Measurements from ENCODE around the gene FBXW4. TPM values are rescaled to one million over a fixed set of nuclear protein-coding genes. Genes with fewer than 3 reads are reported as not detected.

Gene FBXW4
- total and polyA plus RNA-seq, 9 of the 15 experiments (the other 6 are each of a cell fraction or from before 2014, with no cell fraction given): 1.0 to 10.6 (median 5.4) TPM

- TF ChIP-seq BRF1 (IDR thresholded peaks at IDR 0.05; ENCODE audit: borderline replicate concordance, extremely low read depth, insufficient read length) (no peak), IRF2 (CRISPR knock-in tag; IDR thresholded peaks at IDR 0.05) (no peak), DPF2 (IDR thresholded peaks at IDR 0.05) (peak; percentile 94), ZMIZ1 (IDR thresholded peaks at IDR 0.05; ENCODE audit: low read depth in 2 of 2, low read length in 2 of 2) (peak in 1 of 2 experiments; percentile 68; a peak in 2 of 4 replicates), CBX8 (IDR thresholded peaks at IDR 0.05; ENCODE audit: borderline replicate concordance, extremely low read depth, low read depth, low read length, poor library complexity, severe bottlenecking) (no peak), HNRNPL (IDR thresholded peaks at IDR 0.05; ENCODE audit: low read depth, low read length) (no peak), ZNF589 (CRISPR knock-in tag; IDR thresholded peaks at IDR 0.05; ENCODE audit: low read depth) (peak; percentile 73; the same call in 1 of the 2 replicates), SRSF1 (IDR thresholded peaks at IDR 0.05; ENCODE audit: low read depth, low read length) (no peak), RCOR1 (IDR thresholded peaks at IDR 0.05; ENCODE audit: borderline replicate concordance in 1 of 2, low read depth in 2 of 2, low read length in 2 of 2) (peak in 1 of 2 experiments; percentile 49; a peak in 1 of 4 replicates), NR2C1 (IDR thresholded peaks at IDR 0.05) (no peak), NR2C1 (tag; IDR thresholded peaks at IDR 0.05) (no peak), SNRNP70 (optimal IDR thresholded peaks at IDR 0.05; ENCODE audit: low read depth, low read length) (no peak), CBFA2T3 (IDR thresholded peaks at IDR 0.05) (peak; percentile 97), GABPA (tag; conservative IDR thresholded peaks at IDR 0.05; ENCODE audit: low read depth) (no peak), BCOR (IDR thresholded peaks at IDR 0.05) (no peak), ZNF644 (tag; IDR thresholded peaks at IDR 0.05; ENCODE audit: low read depth) (no peak), PML (IDR thresholded peaks at IDR 0.05; ENCODE audit: low read length) (peak; percentile 93), EP300 (IDR thresholded peaks at IDR 0.05; ENCODE audit: low read length) (peak; percentile 86), DNMT1 (IDR thresholded peaks at IDR 0.05) (no peak), FOXA1 (IDR thresholded peaks at IDR 0.05; ENCODE audit: borderline replicate concordance) (no peak), ZNF655 (CRISPR knock-in tag; IDR thresholded peaks at IDR 0.05) (no peak), ZNF175 (CRISPR knock-in tag; IDR thresholded peaks at IDR 0.05; ENCODE audit: low read depth) (no peak), ILF3 (IDR thresholded peaks at IDR 0.05; ENCODE audit: borderline replicate concordance) (no peak), RNF2 (IDR thresholded peaks at IDR 0.05) (peak; percentile 50; the same call in 1 of the 2 replicates), COPS2 (conservative IDR thresholded peaks at IDR 0.05) (no peak)
These were observed 119.3 kb downstream of the FBXW4 start (continued) for GRCh38 chr10:101575580-101576210.

All from K562 (cell line).